Activated T-cell treated with anti-CD3 and anti-CD28 coated beads, Interleukin-2, amount 50 U/mL, for 24 hours (primary cell): Measurements from ENCODE around the gene TMEM209.

ENCODE experiments used
- DNase-seq: peaks from one replicate; pipeline ENCODE4 v3.0.0-alpha.2; 2020
- H3K27ac Mint-ChIP-seq: 2 replicates; pipeline ENCODE4 v1.8.0; 2020; ENCODE audit warnings: mild to moderate bottlenecking, mixed read lengths
- H3K27me3 Mint-ChIP-seq: 2 replicates; pipeline ENCODE4 v1.8.0; 2020; ENCODE audit warnings: mixed read lengths
- H3K36me3 Mint-ChIP-seq: 2 replicates; pipeline ENCODE4 v1.8.0; 2020; ENCODE audit warnings: low read depth, mixed read lengths
- H3K4me1 Mint-ChIP-seq: 2 replicates; pipeline ENCODE4 v1.8.0; 2020; ENCODE audit warnings: low read depth, mixed read lengths
- H3K4me3 Mint-ChIP-seq: 2 replicates; pipeline ENCODE4 v1.8.0; 2020; ENCODE audit warnings: mild to moderate bottlenecking, moderate library complexity, mixed read lengths
- H3K9me3 Mint-ChIP-seq: 2 replicates; pipeline ENCODE4 v1.8.0; 2020; ENCODE audit warnings: mixed read lengths

Gene TMEM209

GRCh38 chr7:130118801-130119200, 86.4 kb downstream of the TMEM209 start:
- Mint-ChIP-seq H3K4me3 (no peak overlapping the region), H3K9me3 (no peaks in the 10 kb centered on the region), H3K27ac (no peak overlapping the region), H3K4me1 (peaks cover 9% of the 10 kb centered on the region), H3K27me3 (no peaks in the 10 kb centered on the region), H3K36me3 (peaks cover 47% of the 10 kb centered on the region)
- no peak for DNase-seq

DNA sequence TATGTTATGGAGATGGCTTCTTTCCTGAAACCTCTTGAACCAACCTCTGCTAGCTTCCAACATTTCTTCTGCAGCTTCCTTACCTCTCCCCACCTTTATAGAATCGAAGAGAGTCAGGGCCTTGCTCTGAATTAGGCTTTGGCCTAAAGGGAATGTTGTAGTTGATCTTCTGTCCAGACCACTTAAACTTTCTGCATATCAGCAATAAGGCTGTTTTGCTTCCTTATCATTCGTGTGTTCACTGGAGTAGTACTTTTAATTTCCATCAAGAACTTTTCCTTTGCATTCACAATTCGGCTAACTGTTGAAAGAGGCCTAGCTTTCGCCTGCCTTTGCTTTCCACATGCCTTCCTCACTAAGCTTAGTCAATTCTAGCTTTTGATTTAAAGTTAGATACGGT, 86.9 kb downstream of the TMEM209 start:
- Mint-ChIP-seq H3K4me3 (no peak overlapping the region), H3K4me1 (peaks cover 9% of the 10 kb centered on the region), H3K36me3 (peaks cover 42% of the 10 kb centered on the region), H3K9me3 (no peaks in the 10 kb centered on the region), H3K27me3 (no peaks in the 10 kb centered on the region), H3K27ac (no peak overlapping the region)
- DNase-seq: no peak

GRCh38 chr7:130114776-130115175, 90.4 kb downstream of the TMEM209 start:
- Mint-ChIP-seq H3K27me3 (no peaks in the 10 kb centered on the region), H3K4me1 (peaks cover 9% of the 10 kb centered on the region), H3K27ac (no peak overlapping the region), H3K4me3 (no peak overlapping the region), H3K36me3 (peaks cover 10% of the 10 kb centered on the region), H3K9me3 (no peaks in the 10 kb centered on the region)
- DNase-seq: no peak
